Activated T-cell treated with anti-CD3 and anti-CD28 coated beads, Interleukin-2, amount 50 U/mL, for 72 hours (primary cell): ENCODE data around the gene GPR183. TPM values are rescaled to one million over a fixed set of nuclear protein-coding genes. Genes with fewer than 3 reads are reported as not detected.
A peak's percentile ranks its signal among the peaks of the same experiment; 100 is the strongest.

Source experiments
- ATAC-seq, 2 donors: fragments of 150-1000 bp; cut with Tn5 transposase; replicated peaks in 1 of 2; 2 replicates each; pipeline ENCODE4 v1.10.0; 2021; ENCODE audit warnings: moderate library complexity in 2 of 2, mild to moderate bottlenecking in 1 of 2
- DNase-seq, 2 donors: peaks; one replicate each; pipeline ENCODE4 v3.0.0; 2021 to 2022; ENCODE audit warnings: mixed read lengths in 1 of 2
- H3K27ac Mint-ChIP-seq: one replicate; pipeline ENCODE4 v1.8.0; 2022; ENCODE audit warnings: mild to moderate bottlenecking, moderate library complexity, mixed read lengths
- H3K27me3 Mint-ChIP-seq: one replicate; pipeline ENCODE4 v1.8.0; 2022; ENCODE audit warnings: low read depth, mixed read lengths
- H3K36me3 Mint-ChIP-seq, 2 donors: one replicate each; pipeline ENCODE4 v1.8.0; 2022; ENCODE audit warnings: mixed read lengths in 2 of 2, mild to moderate bottlenecking in 1 of 2; ENCODE audit not compliant: insufficient read depth in 2 of 2
- H3K4me1 Mint-ChIP-seq: one replicate; pipeline ENCODE4 v1.8.0; 2022; ENCODE audit warnings: low read depth, mixed read lengths
- H3K4me3 Mint-ChIP-seq, 2 donors: one replicate each; pipeline ENCODE4 v1.8.0; 2022; ENCODE audit warnings: mild to moderate bottlenecking in 2 of 2, mixed read lengths in 2 of 2, moderate library complexity in 2 of 2
- H3K9me3 Mint-ChIP-seq, 2 donors: one replicate each; pipeline ENCODE4 v1.8.0; 2022; ENCODE audit warnings: mixed read lengths in 2 of 2
- total RNA-seq, 2 donors: library from RNA; stranded (reverse); gene quantifications; one replicate each; pipeline ENCODE4 v1.2.3, GENCODE V29; 2022

Gene GPR183
- total RNA-seq, 2 donors from 2014 or later, result 32.8 to 57.5 TPM

- DNase-seq (peak; percentile 46 to 54), ATAC-seq (peak; percentile 93 to 94)
- Mint-ChIP-seq H3K27ac (peak overlapping the region; percentile 83), H3K36me3 (peaks cover 11 to 31% of the 10 kb centered on the region in 2 donors), H3K9me3 (peaks cover 3 to 7% of the 10 kb centered on the region in 2 donors), H3K4me1 (peaks cover 84% of the 10 kb centered on the region), H3K4me3 (peak overlapping the region; percentile 41 to 77), H3K27me3 (no peaks in the 10 kb centered on the region)
Observed at GRCh38 chr13:99331881-99332293, 24.7 kb upstream of the GPR183 start.

GRCh38 chr13:99330942-99331341 lies 23.7 kb upstream of the GPR183 start:
- ATAC-seq (no peak), DNase-seq (no peak)
- Mint-ChIP-seq H3K27ac (peak overlapping the region; percentile 83), H3K36me3 (peaks cover 11 to 32% of the 10 kb centered on the region in 2 donors), H3K4me1 (peaks cover 82% of the 10 kb centered on the region), H3K4me3 (peak overlapping the region in 1 of 2 donors; percentile 77), H3K27me3 (no peaks in the 10 kb centered on the region), H3K9me3 (peaks cover 3 to 7% of the 10 kb centered on the region in 2 donors)

- Mint-ChIP-seq H3K27ac (no peak overlapping the region), H3K27me3 (no peaks in the 10 kb centered on the region), H3K4me1 (peaks cover 82% of the 10 kb centered on the region), H3K36me3 (peaks cover 14 to 41% of the 10 kb centered on the region in 2 donors), H3K4me3 (no peak overlapping the region), H3K9me3 (peaks cover 3 to 7% of the 10 kb centered on the region in 2 donors)
- DNase-seq, result no peak
- ATAC-seq, result no peak
Observed at GRCh38 chr13:99329477-99329876, 22.3 kb upstream of the GPR183 start.

- no peak for ATAC-seq
- peaks cover 14 to 44% of the 10 kb centered on the region in 2 donors for H3K36me3 Mint-ChIP-seq
- H3K4me3 Mint-ChIP-seq, result no peak overlapping the region
- peaks cover 3 to 7% of the 10 kb centered on the region in 2 donors for H3K9me3 Mint-ChIP-seq
- DNase-seq, result no peak
- no peaks in the 10 kb centered on the region for H3K27me3 Mint-ChIP-seq
- H3K27ac Mint-ChIP-seq, result no peak overlapping the region
- peaks cover 86% of the 10 kb centered on the region for H3K4me1 Mint-ChIP-seq
Observed at GRCh38 chr13:99327761-99328160, 20.6 kb upstream of the GPR183 start.

GRCh38 chr13:99327126-99327525 lies 19.9 kb upstream of the GPR183 start:
- H3K36me3 Mint-ChIP-seq, result peaks cover 14 to 40% of the 10 kb centered on the region in 2 donors
- H3K9me3 Mint-ChIP-seq, result peaks cover 3 to 7% of the 10 kb centered on the region in 2 donors
- no peaks in the 10 kb centered on the region for H3K27me3 Mint-ChIP-seq
- no peak for DNase-seq
- no peak for ATAC-seq
- H3K27ac Mint-ChIP-seq, result peak overlapping the region; percentile 39
- H3K4me1 Mint-ChIP-seq, result peaks cover 86% of the 10 kb centered on the region
- H3K4me3 Mint-ChIP-seq, result no peak overlapping the region

- peaks cover 86% of the 10 kb centered on the region for H3K4me1 Mint-ChIP-seq
- no peaks in the 10 kb centered on the region for H3K27me3 Mint-ChIP-seq
- H3K4me3 Mint-ChIP-seq, result peak overlapping the region in 1 of 2 donors; percentile 57
- no peak for ATAC-seq
- H3K9me3 Mint-ChIP-seq, result peaks cover 3 to 7% of the 10 kb centered on the region in 2 donors
- peaks cover 14 to 39% of the 10 kb centered on the region in 2 donors for H3K36me3 Mint-ChIP-seq
- peak overlapping the region; percentile 50 for H3K27ac Mint-ChIP-seq
- DNase-seq, result no peak
Observed at GRCh38 chr13:99326012-99326411, 18.8 kb upstream of the GPR183 start.

GRCh38 chr13:99323488-99323887 lies 16.3 kb upstream of the GPR183 start:
- peak overlapping the region; percentile 57 to 79 for H3K4me3 Mint-ChIP-seq
- H3K27me3 Mint-ChIP-seq, result no peaks in the 10 kb centered on the region
- peaks cover 83% of the 10 kb centered on the region for H3K4me1 Mint-ChIP-seq
- ATAC-seq, result peak in 1 of 2 donors; percentile 6
- no peak for DNase-seq
- H3K36me3 Mint-ChIP-seq, result peaks cover 9 to 27% of the 10 kb centered on the region in 2 donors
- no peaks in the 10 kb centered on the region for H3K9me3 Mint-ChIP-seq
- H3K27ac Mint-ChIP-seq, result peak overlapping the region; percentile 97

GRCh38 chr13:99322297-99323103 lies 15.3 kb upstream of the GPR183 start:
- Mint-ChIP-seq H3K4me1 (peaks cover 90% of the 10 kb centered on the region), H3K4me3 (peak overlapping the region; percentile 57 to 79), H3K9me3 (no peaks in the 10 kb centered on the region), H3K36me3 (peaks cover 9 to 32% of the 10 kb centered on the region in 2 donors), H3K27me3 (no peaks in the 10 kb centered on the region), H3K27ac (peak overlapping the region; percentile 97)
- DNase-seq (peak; percentile 48 to 71), ATAC-seq (peak; percentile 83 to 84)

GRCh38 chr13:99321709-99322108 lies 14.5 kb upstream of the GPR183 start:
- H3K9me3 Mint-ChIP-seq, result no peaks in the 10 kb centered on the region
- no peak for DNase-seq
- H3K36me3 Mint-ChIP-seq, result peaks cover 8 to 30% of the 10 kb centered on the region in 2 donors
- no peaks in the 10 kb centered on the region for H3K27me3 Mint-ChIP-seq
- H3K4me3 Mint-ChIP-seq, result peak overlapping the region; percentile 57 to 79
- H3K4me1 Mint-ChIP-seq, result peaks cover 90% of the 10 kb centered on the region
- H3K27ac Mint-ChIP-seq, result peak overlapping the region; percentile 97
- ATAC-seq, result no peak

GRCh38 chr13:99320693-99321481 lies 13.7 kb upstream of the GPR183 start:
- Mint-ChIP-seq H3K27me3 (no peaks in the 10 kb centered on the region), H3K36me3 (peaks cover 8 to 27% of the 10 kb centered on the region in 2 donors), H3K4me3 (peak overlapping the region; percentile 42 to 57), H3K9me3 (no peaks in the 10 kb centered on the region), H3K4me1 (peaks cover 92% of the 10 kb centered on the region), H3K27ac (peak overlapping the region; percentile 97)
- DNase-seq, result no peak
- ATAC-seq, result no peak

GRCh38 chr13:99316657-99317256 lies 9.6 kb upstream of the GPR183 start:
- H3K27ac Mint-ChIP-seq, result peak overlapping the region; percentile 47
- peaks cover 92% of the 10 kb centered on the region for H3K4me1 Mint-ChIP-seq
- H3K4me3 Mint-ChIP-seq, result peak overlapping the region; percentile 66 to 73
- ATAC-seq (no peak), DNase-seq (no peak)
- H3K9me3 Mint-ChIP-seq, result no peaks in the 10 kb centered on the region
- H3K36me3 Mint-ChIP-seq, result peaks cover 11 to 16% of the 10 kb centered on the region in 2 donors
- H3K27me3 Mint-ChIP-seq, result no peaks in the 10 kb centered on the region

GRCh38 chr13:99316224-99316623 lies 9.0 kb upstream of the GPR183 start:
- DNase-seq (no peak), ATAC-seq (no peak)
- H3K4me1 Mint-ChIP-seq, result peaks cover 92% of the 10 kb centered on the region
- H3K36me3 Mint-ChIP-seq, result peaks cover 11 to 16% of the 10 kb centered on the region in 2 donors
- H3K27me3 Mint-ChIP-seq, result no peaks in the 10 kb centered on the region
- peak overlapping the region; percentile 18 to 73 for H3K4me3 Mint-ChIP-seq
- no peaks in the 10 kb centered on the region for H3K9me3 Mint-ChIP-seq
- H3K27ac Mint-ChIP-seq, result no peak overlapping the region
